Activated T-cell treated with anti-CD3 and anti-CD28 coated beads for 1 hour (primary cell): ENCODE results near the gene OR2T33.
A peak's percentile ranks its signal among the peaks of the same experiment; 100 is the strongest.
"Not testable (repeated sequence)": the region's sequence is repeated elsewhere in the genome, so short reads cannot be mapped to it uniquely, and the experiment has no call there.

ENCODE experiments used
- DNase-seq: peaks from one replicate; pipeline ENCODE4 v3.0.0-alpha.2; 2020; ENCODE audit warnings: low read depth

OR2T33 gene, protein sequence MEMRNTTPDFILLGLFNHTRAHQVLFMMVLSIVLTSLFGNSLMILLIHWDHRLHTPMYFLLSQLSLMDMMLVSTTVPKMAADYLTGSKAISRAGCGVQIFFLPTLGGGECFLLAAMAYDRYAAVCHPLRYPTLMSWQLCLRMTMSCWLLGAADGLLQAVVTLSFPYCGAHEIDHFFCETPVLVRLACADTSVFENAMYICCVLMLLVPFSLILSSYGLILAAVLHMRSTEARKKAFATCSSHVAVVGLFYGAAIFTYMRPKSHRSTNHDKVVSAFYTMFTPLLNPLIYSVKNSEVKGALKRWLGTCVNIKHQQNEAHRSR

DNA sequence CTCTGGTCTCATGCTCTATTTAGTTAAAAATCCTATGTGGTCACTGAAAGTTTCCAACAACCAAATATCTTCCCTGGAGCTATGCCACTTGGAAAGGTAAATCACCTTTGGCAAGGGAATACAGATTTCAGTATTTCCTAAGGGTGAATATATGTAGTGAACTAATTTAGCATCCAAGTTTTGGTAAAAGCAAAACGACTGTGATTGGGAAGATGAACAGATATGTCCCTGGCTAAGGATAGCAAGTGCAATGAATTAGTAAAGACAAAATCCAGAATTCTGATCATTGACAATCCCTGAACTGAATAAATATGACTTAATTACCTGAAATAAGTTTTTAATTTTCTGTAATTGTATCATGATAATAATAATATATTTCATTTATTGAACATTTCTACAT is at the start of gene OR2T33:
Gene OR2T33, minus strand, starts transcription at position 101 of the 400 bp plus-strand sequence. CDS start 4,162 bp downstream, outside the sequence.
- DNase-seq, result no peak

DNA sequence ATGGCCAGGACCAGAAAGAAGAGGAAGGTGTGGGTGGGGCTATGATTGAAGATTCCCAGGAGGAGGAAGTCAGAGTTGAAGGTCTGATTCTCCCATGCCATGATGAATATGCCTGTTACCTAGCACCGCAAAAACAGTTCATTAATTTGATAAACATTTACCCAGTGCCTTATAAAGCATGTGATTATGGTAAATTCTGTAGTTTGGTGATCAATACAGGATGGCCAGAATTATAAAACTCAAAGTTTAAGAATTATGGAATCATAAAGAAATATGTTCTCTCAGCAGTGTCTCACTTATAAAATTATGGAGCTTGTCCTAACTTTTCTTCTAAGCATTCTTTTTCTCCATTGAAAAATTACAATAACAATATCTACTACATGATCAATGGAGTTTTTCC is 46.7 kb upstream of the OR2T33 start, which contains the start of gene OR2M7:
Gene OR2M7, minus strand, starts transcription at position 101 of the 400 bp plus-strand sequence. Its CDS starts 0 bp downstream, at position 101.
- DNase-seq, result no peak

DNA sequence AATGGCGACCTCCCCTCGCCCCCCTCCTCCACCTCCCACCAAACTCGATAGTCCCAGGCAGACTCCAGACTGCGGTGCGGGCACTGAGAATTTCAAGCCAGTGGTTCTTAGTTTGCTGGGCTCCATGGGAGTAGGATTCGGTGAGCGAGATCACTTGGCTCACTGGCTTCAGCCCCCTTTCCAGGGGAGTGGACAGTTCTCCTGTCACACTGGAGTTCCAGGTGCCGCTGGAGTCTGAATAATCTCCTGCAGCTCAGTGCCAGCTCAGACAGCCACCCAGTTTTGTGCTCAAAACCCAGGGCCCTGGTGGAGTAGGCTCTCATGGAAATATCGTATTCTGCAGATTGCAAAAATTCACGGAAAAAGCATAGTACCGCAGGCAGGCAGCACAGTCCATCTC is 39.0 kb upstream of the OR2T33 start:
- no peak for DNase-seq

DNA sequence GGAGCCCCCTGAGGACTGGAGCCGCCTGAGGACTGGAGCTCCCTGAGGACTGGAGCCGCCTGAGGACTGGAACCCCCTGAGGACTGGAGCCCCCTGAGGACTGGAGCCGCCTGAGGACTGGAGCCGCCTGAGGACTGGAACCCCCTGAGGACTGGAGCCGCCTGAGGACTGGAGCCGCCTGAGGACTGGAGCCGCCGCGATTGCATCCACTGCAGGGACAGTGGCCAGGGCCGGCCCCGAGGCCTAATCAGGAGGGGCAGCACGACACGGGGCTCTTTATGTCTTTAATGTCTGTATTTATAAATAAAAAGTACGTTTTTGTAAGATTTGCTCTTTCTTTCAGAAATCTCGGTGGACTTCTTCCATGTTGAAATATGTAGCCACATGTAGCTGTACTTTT is 29.0 kb upstream of the OR2T33 start:
- not testable (repeated sequence) for DNase-seq

DNA sequence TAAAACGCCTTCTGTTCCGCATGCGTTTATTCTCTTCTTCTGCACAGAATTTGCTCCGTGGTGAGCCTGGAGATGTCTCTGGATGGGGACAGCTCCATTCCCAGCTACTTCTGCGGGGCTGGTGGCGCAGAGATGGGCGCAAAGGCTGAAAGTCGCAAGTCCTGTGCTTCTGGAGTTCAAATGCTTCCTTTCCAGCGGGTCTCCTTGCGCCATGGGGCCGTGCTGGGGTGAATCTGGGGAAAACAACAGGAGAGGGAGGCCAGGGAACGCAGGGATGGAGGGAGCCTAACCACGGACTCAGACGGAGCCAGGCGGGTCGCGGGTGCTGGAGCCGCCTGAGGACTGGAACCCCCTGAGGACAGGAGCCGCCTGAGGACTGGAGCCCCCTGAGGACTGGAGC is 28.3 kb upstream of the OR2T33 start:
- DNase-seq, result no peak

DNA sequence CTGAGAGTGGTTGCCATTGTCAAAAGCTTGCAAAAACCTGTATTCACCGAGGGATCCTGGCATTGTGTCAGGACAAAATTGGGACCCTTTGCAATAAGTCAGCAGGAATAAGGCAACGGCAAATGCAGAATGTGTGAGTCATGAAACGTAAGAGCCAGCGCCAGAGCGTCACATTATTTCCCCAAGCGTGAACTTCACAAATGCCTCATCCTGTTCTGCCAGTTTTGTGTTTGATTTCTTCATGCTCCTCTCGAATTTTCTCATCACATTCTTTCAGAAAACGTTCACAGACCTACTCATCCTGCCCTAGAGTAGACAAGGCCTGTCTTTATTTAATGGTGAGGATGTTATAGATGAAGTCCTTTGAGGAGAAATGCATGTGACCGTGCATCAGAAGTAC is 27.9 kb upstream of the OR2T33 start:
- not testable (repeated sequence) for DNase-seq

DNA sequence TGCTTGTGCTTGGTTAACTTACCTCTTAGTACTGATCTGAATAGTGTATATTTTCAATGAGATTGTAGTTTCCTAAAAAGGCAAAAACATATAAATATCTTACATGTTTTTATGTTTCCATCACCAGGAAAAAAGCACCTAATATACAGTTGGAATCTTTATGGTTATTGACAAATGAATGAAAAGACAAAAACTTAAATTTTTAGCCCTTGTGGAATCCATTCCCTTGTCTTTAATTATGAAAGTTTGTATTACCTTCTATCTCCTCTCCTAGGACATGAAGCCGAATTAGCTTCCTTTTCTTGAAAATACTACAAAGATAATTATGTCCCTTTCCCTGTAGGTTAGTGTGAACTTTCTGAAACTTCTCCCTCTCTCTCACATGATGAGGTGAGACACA is 25.5 kb upstream of the OR2T33 start, which contains the start of gene OR2T12:
Gene OR2T12, minus strand, starts transcription at position 101 of the 400 bp plus-strand sequence. CDS start 7,846 bp downstream, outside the sequence.
- no peak for DNase-seq

DNA sequence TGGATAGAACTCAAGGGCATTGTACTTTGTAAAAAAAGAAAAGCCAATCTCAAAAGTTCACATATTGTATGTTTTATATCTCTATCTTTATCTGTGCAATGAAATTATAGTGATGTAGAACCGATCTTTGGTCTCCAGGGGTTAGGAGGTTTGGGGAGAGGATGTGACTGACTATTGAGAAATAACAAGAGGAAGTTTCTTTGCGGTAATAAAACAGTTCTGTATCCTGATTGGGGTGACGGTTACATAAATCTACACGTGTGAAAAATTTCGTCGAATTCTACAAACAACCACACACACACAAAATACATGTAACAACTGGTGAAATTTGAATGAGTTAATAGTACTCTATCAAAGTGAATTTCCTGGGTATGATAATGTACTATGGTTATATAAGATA is 10.6 kb upstream of the OR2T33 start:
- no peak for DNase-seq

DNA sequence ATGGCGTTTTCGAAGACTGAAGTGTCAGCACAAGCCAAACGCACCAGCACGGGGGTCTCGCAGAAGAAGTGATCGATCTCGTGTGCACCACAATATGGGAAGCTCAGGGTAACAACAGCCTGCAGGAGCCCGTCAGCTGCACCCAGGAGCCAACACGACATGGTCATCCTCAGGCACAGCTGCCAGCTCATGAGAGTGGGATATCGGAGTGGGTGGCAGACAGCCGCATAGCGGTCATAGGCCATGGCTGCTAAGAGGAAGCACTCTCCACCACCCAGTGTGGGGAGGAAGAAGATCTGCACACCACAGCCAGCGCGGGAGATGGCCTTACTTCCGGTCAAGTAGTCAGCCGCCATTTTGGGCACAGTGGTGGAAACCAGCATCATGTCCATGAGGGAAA is 4.6 kb downstream of the OR2T33 start:
- DNase-seq, result not testable (repeated sequence)

DNA sequence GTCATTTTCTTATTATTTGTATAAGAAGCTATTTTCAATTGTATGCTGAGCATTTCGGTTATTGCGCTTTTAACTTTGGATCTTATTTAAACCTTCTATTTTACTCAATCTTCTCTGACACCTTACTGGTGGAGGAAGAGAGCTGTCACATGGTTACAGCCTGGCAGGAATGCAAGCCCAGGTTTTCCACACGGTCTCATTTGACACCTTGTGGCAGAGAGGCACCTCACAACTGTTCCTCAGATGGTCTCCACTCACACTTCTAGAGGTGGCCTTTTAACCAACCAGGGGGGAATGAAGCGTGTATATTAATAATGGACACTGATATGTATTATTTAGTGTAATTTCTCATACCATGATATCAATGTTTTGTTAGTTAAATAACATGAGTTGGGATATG is 9.6 kb downstream of the OR2T33 start:
- no peak for DNase-seq

DNA sequence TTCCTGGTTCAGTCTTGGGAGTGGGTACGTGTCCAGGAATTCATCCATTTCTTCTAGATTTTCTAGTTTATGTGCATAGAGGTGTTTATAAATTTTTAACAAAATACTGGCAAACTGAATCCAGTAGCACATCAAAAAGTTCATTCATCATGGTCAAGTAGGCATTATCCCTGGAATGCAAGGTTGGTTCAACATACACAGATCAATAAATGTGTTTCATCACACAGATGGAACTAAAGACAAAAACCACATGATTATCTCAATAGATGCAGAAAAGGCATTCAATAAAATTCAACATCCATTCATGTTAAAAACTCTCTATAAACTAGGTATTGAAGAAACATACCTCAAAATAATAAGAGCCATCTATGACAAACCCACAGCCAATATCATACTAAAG is 18.5 kb downstream of the OR2T33 start:
- DNase-seq, result not testable (repeated sequence)

DNA sequence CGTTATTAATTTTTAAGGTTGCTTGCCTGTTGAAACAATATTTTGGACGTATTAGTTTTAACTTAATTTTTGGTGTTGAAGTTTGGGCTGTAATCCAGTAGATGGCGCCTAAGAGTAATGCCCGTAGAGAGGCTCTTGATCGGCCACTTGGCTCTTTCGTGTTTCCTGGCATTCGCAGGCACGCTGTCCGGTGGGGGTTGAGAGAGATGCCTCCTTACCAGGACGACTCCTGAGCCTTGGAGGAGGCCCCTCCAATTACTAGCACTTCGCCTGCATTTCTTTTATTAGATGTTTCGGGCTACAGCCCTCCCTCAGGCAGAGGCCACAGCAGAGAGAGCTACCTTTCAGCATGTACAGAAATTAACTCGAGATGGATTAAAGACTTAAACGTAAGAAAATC is 34.6 kb downstream of the OR2T33 start:
- peak; percentile 1 for DNase-seq

DNA sequence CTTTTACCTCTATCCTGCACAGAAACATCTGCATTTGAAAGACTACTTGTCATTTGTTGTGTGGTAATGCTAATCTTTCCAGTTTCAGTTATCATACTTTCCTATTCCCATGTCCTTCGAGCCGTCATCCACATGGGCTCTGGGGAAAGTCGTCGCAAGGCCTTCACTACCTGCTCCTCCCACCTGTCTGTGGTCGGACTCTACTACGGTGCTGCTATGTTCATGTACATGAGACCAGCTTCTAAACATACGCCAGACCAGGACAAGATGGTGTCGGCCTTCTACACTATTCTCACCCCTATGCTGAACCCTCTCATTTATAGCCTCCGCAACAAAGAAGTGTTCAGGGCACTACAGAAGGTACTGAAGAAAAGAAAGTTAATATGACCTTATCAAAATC is 38.3 kb downstream of the OR2T33 start:
- DNase-seq, result no peak

DNA sequence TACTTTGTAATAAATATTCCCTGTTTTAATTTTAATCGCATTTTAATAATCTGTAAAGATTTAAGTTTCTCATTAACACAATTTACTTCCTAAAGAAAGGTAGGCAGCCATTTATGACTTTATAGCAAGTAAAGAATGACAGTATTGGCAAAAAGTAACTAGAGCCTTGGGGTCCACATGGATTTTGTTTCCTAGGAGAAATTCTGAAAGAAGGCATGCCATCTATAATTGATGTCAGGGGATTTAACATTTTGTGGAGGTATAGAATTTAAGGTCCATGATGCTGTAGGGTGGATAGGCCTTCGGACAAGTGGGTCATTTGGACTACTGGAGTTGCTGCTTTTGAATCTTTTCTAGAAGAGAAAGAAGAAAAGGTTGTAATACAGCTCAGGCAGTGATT is 46.7 kb downstream of the OR2T33 start, which contains the start of gene OR2M4:
Gene OR2M4, plus strand, starts transcription at position 301 of the 400 bp plus-strand sequence. CDS start 7,512 bp downstream, outside the sequence.
- DNase-seq, result no peak

DNA sequence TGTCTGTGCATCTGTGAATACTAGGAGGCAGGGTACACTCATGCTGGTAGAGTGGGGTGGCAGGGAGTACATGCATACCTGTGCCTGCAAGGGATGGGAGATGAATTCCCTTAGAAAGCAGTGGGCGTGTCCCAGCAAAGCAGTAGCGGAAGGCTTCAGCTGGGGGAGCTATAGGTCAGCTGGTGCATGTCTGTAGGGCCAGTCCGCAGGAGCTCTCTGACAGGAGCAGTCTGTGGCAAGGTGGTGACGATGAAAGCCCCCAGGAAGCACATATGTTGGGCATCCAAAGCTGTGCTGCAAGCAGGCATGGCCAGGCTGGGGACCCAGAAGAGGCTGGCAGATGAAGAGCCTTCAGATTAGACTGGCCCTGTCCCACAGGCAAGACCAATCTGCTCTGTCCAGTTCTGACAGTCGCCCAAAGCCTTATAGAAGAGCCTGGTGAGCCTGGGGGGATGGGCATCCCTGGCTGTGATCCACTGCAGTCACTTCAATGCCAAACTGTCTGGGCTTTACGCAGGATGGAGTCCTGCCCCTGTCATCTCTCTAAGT is 48.3 kb downstream of the OR2T33 start:
- DNase-seq, result no peak

DNA sequence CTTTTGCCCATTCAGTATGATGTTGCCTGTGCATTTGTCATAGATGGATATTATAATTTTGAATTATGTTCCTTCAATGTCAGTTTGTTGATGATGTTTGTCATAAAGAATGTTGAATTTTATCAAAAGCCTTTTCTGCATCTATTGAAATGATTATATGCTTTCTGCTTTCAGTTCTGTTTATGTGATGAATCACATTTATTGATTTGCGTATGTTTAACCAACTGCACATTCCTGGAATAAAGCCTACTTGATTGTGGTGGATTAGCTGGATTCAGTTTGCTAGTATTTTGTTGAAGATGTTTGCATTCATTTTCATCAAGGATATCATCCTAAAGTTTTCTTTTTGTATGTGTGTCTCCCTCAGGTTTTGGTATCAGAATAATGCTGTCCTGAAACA is 52.2 kb downstream of the OR2T33 start:
- no peak for DNase-seq
